Vagina (tissue), 2 donors: ENCODE measurements around the gene CIAO3.

ENCODE experiments used
- POLR2A ChIP-seq, 2 donors: fragments of 450-650 bp; IDR thresholded peaks; one replicate each; pipeline ENCODE4 v1.6.1; 2017; ENCODE audit warnings: antibody characterized with exemption in 2 of 2, mild to moderate bottlenecking in 2 of 2, moderate library complexity in 2 of 2
- TF ChIP-seq, protein P1 (sequence below), 3 experiments: fragments of 450-650 bp in 2 of 3; fragments of 200-600 bp in 1 of 3; sonication (generic) in 1 of 3; IDR thresholded peaks; one replicate each; pipeline ENCODE4 v1.5.1; 2017 to 2019; ENCODE audit warnings: antibody characterized with exemption in 3 of 3, mild to moderate bottlenecking in 2 of 3, moderate library complexity in 2 of 3

DNA sequence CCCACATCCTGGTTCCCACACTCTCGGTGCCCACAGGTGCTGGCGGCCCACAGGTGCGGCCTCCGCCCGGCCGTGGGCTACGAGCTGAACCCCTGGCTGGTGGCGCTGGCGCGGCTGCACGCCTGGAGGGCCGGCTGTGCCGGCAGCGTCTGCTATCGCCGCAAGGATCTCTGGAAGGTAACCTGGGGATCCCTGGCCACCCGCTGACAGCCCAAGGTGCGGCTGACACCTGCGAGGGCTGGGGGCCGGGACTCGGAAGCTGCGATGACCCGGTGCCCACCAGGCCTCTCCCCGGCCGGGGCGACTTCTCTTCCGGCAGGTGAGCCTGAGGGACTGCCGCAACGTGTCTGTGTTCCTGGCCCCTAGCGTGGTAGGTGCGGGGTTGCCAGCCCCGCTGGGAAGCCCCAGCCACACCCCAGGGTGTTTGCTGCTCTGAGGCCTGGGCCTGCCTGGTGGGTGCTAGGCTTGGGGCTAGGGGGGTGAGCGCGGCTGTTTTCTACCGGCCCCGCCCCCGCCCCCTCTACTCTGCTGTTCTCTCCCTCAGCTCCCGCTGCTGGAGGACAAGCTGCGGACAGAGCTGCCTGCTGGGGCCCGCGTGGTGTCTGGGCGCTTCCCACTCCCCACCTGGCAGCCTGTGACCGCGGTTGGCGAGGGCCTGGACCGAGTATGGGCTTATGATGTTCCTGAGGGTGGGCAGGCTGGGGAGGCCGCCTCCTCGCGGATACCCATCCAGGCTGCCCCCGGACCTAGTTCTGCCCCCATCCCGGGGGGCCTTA lies 18.8 kb downstream of the CIAO3 start:
- TF ChIP-seq, protein P1, sequence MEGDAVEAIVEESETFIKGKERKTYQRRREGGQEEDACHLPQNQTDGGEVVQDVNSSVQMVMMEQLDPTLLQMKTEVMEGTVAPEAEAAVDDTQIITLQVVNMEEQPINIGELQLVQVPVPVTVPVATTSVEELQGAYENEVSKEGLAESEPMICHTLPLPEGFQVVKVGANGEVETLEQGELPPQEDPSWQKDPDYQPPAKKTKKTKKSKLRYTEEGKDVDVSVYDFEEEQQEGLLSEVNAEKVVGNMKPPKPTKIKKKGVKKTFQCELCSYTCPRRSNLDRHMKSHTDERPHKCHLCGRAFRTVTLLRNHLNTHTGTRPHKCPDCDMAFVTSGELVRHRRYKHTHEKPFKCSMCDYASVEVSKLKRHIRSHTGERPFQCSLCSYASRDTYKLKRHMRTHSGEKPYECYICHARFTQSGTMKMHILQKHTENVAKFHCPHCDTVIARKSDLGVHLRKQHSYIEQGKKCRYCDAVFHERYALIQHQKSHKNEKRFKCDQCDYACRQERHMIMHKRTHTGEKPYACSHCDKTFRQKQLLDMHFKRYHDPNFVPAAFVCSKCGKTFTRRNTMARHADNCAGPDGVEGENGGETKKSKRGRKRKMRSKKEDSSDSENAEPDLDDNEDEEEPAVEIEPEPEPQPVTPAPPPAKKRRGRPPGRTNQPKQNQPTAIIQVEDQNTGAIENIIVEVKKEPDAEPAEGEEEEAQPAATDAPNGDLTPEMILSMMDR (IDR thresholded peaks at IDR 0.05) = no peak
- no peak for TF ChIP-seq POLR2A (IDR thresholded peaks at IDR 0.05)
